ENCODE data around the gene ZNF263.

Gene ZNF263

DNA sequence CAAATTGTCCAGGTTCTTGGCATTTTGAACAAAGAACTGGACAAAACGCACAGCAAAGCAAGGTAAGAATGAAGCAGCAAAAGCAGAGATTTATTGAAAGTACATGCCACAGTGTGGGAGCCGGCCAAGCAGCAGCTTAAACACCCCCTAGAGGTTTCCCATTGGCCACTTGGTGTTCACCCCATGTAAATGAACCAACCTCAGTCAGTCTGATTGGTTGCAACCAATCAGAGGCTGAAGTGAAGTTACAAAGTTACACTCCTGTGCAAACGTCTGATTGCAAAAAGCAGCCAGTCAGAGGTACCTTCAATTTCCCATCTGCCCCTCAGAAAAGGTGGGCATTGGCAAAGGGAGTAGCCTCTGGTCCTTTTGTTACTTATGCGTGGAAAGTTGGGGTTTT is 8.8 kb upstream of the ZNF263 start:
- Histone ChIP-seq H3K27me3 (ENCODE audit: insufficient read depth, poor library complexity, severe bottlenecking) (no peaks in the 10 kb centered on the region), H3K27ac (ENCODE audit: poor library complexity, severe bottlenecking) (no peak overlapping the region), H3K36me3 (ENCODE audit: low read depth) (no peaks in the 10 kb centered on the region), H3K9me3 (ENCODE audit: severe bottlenecking) (no peaks in the 10 kb centered on the region), H3K4me3 (ENCODE audit: severe bottlenecking) (no peak overlapping the region), H3K4me1 (ENCODE audit: insufficient read depth, poor library complexity, severe bottlenecking) (no peaks in the 10 kb centered on the region)
- DNase-seq (ENCODE audit: low spot score), result no peak
- ATAC-seq (ENCODE audit: low read depth), result 0 out of 3 replicates have a peak, but pooled peaks have one; percentile 35
- TF ChIP-seq, protein P1, sequence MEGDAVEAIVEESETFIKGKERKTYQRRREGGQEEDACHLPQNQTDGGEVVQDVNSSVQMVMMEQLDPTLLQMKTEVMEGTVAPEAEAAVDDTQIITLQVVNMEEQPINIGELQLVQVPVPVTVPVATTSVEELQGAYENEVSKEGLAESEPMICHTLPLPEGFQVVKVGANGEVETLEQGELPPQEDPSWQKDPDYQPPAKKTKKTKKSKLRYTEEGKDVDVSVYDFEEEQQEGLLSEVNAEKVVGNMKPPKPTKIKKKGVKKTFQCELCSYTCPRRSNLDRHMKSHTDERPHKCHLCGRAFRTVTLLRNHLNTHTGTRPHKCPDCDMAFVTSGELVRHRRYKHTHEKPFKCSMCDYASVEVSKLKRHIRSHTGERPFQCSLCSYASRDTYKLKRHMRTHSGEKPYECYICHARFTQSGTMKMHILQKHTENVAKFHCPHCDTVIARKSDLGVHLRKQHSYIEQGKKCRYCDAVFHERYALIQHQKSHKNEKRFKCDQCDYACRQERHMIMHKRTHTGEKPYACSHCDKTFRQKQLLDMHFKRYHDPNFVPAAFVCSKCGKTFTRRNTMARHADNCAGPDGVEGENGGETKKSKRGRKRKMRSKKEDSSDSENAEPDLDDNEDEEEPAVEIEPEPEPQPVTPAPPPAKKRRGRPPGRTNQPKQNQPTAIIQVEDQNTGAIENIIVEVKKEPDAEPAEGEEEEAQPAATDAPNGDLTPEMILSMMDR (IDR thresholded peaks at IDR 0.05; ENCODE audit: poor library complexity, severe bottlenecking), result no peak

DNA sequence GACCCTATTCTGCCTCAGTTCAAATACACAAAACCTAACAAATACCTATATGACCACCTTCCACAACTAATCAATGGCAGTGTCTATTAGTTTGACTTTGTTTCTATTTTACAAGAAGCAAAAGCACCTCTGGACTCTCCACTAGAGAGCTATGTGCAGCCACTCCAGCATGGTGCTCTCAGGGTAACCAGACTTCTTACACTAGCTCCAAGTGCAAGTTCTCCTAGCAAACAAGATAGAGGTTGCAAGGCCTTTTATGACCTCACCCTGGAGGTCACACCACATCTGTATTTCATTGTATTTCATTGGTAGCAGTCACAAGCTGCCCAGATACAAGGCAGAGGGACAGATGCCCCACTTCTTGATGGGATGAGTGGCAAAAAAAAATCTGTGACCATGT is 8.3 kb upstream of the ZNF263 start:
- TF ChIP-seq, protein P1 (IDR thresholded peaks at IDR 0.05; ENCODE audit: poor library complexity, severe bottlenecking), result no peak

DNA sequence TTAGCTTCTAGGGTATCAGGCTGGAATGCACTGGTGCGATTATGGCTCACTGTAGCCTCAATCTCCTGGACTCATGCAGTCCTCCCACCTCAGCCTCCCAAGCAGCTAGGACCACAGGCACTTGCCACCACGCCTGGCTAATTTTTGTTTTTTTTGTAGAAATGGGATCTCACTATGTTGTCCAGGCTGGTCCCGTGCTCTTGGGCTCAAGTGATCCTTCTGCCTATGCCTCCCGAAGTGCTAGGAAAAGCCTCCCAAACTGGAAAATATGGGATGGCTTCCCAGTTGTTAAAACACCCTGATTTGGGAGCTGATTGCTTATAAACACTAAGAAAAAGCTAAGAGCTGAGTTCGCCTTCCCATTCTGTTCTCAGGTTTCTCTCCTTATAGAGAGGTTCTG is 6.6 kb upstream of the ZNF263 start:
- H3K27ac ChIP-seq (ENCODE audit: poor library complexity, severe bottlenecking), result no peak overlapping the region
- no peaks in the 10 kb centered on the region for H3K9me3 ChIP-seq (ENCODE audit: severe bottlenecking)
- no peak for DNase-seq (ENCODE audit: low spot score)
- no peak overlapping the region for H3K4me3 ChIP-seq (ENCODE audit: severe bottlenecking)
- TF ChIP-seq, protein P1 (IDR thresholded peaks at IDR 0.05; ENCODE audit: poor library complexity, severe bottlenecking), result no peak
- ATAC-seq (ENCODE audit: low read depth), result no peak
- H3K27me3 ChIP-seq (ENCODE audit: insufficient read depth, poor library complexity, severe bottlenecking), result no peaks in the 10 kb centered on the region
- H3K36me3 ChIP-seq (ENCODE audit: low read depth), result no peaks in the 10 kb centered on the region
- no peaks in the 10 kb centered on the region for H3K4me1 ChIP-seq (ENCODE audit: insufficient read depth, poor library complexity, severe bottlenecking)

More for the DNA sequence above, 8.3 kb upstream of the ZNF263 start:
- DNase-seq (ENCODE audit: low spot score), result no peak
- no peaks in the 10 kb centered on the region for H3K36me3 ChIP-seq (ENCODE audit: low read depth)
- H3K4me3 ChIP-seq (ENCODE audit: severe bottlenecking), result no peak overlapping the region
- H3K9me3 ChIP-seq (ENCODE audit: severe bottlenecking), result no peaks in the 10 kb centered on the region
- no peaks in the 10 kb centered on the region for H3K4me1 ChIP-seq (ENCODE audit: insufficient read depth, poor library complexity, severe bottlenecking)
- no peak overlapping the region for H3K27ac ChIP-seq (ENCODE audit: poor library complexity, severe bottlenecking)
- no peaks in the 10 kb centered on the region for H3K27me3 ChIP-seq (ENCODE audit: insufficient read depth, poor library complexity, severe bottlenecking)
- no peak for ATAC-seq (ENCODE audit: low read depth)

DNA sequence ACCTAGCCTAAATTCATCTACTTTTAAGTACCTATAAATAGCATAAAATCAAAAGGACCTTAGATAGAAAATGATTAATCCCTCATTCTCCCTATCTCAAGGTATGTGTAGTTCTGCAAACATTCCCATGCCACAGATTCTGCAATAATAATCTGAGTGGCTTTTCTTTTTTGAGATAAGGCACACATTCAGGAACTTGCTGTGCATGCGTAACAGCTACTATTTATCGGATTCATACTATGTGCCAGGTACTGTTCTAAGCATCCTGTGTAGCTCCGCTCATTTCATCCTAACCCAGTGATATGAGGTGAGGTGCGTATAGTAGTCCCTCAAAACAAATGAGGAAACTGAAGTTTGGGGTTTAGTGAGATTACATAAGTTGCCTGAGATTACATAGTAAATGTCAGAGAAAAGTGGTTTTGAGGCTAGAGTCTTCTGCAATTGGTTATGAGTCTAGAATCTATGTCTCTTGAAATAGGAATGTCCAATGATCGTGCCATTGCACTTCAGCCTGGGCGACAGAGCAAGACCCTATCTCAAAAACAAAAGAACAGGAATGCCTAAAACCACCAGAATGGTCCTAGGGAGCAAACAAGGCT is 2.0 kb upstream of the ZNF263 start:
- Histone ChIP-seq H3K4me3 (ENCODE audit: severe bottlenecking) (no peak overlapping the region), H3K36me3 (ENCODE audit: low read depth) (peaks cover 11% of the 10 kb centered on the region), H3K27me3 (ENCODE audit: insufficient read depth, poor library complexity, severe bottlenecking) (no peaks in the 10 kb centered on the region), H3K4me1 (ENCODE audit: insufficient read depth, poor library complexity, severe bottlenecking) (no peaks in the 10 kb centered on the region), H3K9me3 (ENCODE audit: severe bottlenecking) (no peaks in the 10 kb centered on the region), H3K27ac (ENCODE audit: poor library complexity, severe bottlenecking) (no peak overlapping the region)
- ATAC-seq (ENCODE audit: low read depth) (no peak), DNase-seq (ENCODE audit: low spot score) (no peak)
- TF ChIP-seq, protein P1 (IDR thresholded peaks at IDR 0.05; ENCODE audit: poor library complexity, severe bottlenecking), result no peak

DNA sequence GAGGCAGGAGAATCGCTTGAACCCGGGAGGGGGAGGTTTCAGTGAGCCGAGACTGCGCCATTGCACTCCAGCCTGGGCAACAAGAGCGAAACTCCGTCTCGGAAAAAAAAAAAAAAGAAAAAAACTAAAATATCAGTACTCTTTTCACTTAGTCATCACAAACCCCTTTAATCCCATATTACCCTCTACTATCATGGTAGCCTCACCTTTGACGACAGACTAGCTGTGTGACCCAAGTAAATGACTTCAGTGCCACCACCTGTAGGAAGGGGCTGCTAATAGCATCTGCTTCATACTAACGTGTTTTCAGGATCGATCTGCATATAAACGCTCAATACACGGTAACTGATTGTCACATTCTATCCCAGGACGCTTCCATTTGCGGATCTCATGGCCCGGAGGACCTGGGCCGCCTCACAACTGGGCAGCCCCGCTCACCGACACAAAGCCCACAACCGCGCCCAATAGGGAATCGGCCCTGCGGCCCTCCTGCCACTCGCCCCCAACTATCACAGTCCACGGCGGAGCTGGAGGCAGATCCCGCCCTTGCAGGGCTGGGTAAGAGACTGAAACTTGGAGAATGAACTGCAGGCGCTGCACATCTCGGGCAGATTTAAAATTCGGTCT is 1.1 kb upstream of the ZNF263 start:
- Histone ChIP-seq H3K4me1 (ENCODE audit: insufficient read depth, poor library complexity, severe bottlenecking) (no peaks in the 10 kb centered on the region), H3K4me3 (ENCODE audit: severe bottlenecking) (peak overlapping the region; percentile 88), H3K36me3 (ENCODE audit: low read depth) (peaks cover 18% of the 10 kb centered on the region), H3K27me3 (ENCODE audit: insufficient read depth, poor library complexity, severe bottlenecking) (no peaks in the 10 kb centered on the region), H3K9me3 (ENCODE audit: severe bottlenecking) (peaks cover 3% of the 10 kb centered on the region), H3K27ac (ENCODE audit: poor library complexity, severe bottlenecking) (peak overlapping the region; percentile 81)
- DNase-seq (ENCODE audit: low spot score) (no peak), ATAC-seq (ENCODE audit: low read depth) (peak; percentile 57)
- TF ChIP-seq, protein P1 (IDR thresholded peaks at IDR 0.05; ENCODE audit: poor library complexity, severe bottlenecking), result no peak

Measured in RWPE2 (cell line).